HCT116 (cell line): ENCODE data around the gene ARHGAP1. TPM values are rescaled to one million over a fixed set of nuclear protein-coding genes. Genes with fewer than 3 reads are reported as not detected.

Experiments
- ATAC-seq: fragments of 200-7000 bp; cut with Tn5 transposase; 2 replicates; pipeline ENCODE4 v1.9.1; 2020; ENCODE audit warnings: mild to moderate bottlenecking, moderate library complexity
- BruUV-seq: library from RNA; stranded (reverse); fragments of 400-500 nt; replicated peaks from 2 replicates; lab custom pipeline; 2021; lab: Mats Ljungman, UMichigan
- CTCF ChIA-PET: fragments of 300-600 bp; sonication (Branson Sonifier 250); formaldehyde crosslinking; loops from one replicate; lab custom pipeline; 2021; ENCODE audit warnings: antibody characterized with exemption; lab: Charles Lee
- POLR2A ChIA-PET: fragments of 300-600, 350-600 bp; sonication (Branson Sonifier 250); formaldehyde crosslinking; loops from one replicate; lab custom pipeline; 2021; ENCODE audit warnings: antibody characterized with exemption; lab: Charles Lee
- RAD21 ChIA-PET, 2 experiments: fragments of 300-600 bp; sonication (Branson Sonifier 250); formaldehyde crosslinking; loops; one replicate each; lab custom pipeline; 2023; ENCODE audit warnings: low total read pairs in 2 of 2; ENCODE audit not compliant: uncharacterized antibody in 2 of 2, unreplicated experiment in 2 of 2, low non-redundant PET in 1 of 2; lab: Charles Lee
- DNase-seq: peaks from one replicate; pipeline ENCODE4 v3.0.0-alpha.2; 2010; ENCODE audit warnings: low read depth, low spot score
- H2AFZ ChIP-seq: fragments of 200-600 bp; shearing (Covaris generic), sonication (generic); 2 replicates; pipeline ENCODE4 v1.6.1; 2017; ENCODE audit warnings: low read depth, mixed run types, mixed read lengths, antibody characterized with exemption, low read length; ENCODE audit not compliant: poor library complexity, severe bottlenecking
- H3K27ac ChIP-seq: 2 replicates; pipeline ENCODE4 v1.5.1; 2012; ENCODE audit warnings: low read depth, low read length
- H3K27me3 ChIP-seq: fragments of 200-600 bp; sonication (generic); 2 replicates; pipeline ENCODE4 v1.6.1; 2016; ENCODE audit warnings: mixed run types, low read length, mixed read lengths; ENCODE audit not compliant: insufficient read depth
- H3K36me3 ChIP-seq, 2 experiments: fragments of 200-500 bp in 1 of 2; fragments of 200-600 bp in 1 of 2; sonication (Bioruptor generic) in 1 of 2; sonication (generic) in 1 of 2; 2 replicates each; pipeline versions ENCODE4 v1.5.1 to v1.6.1; 2014 to 2016; ENCODE audit warnings: low read length in 2 of 2, inconsistent platforms in 1 of 2, mixed read lengths in 1 of 2, mixed run types in 1 of 2; ENCODE audit not compliant: insufficient read depth in 2 of 2, control insufficient read depth in 1 of 2
- H3K4me1 ChIP-seq, 2 experiments: fragments of 200-600 bp in 1 of 2; sonication (generic) in 1 of 2; 2 replicates each; pipeline versions ENCODE4 v1.5.1 to v1.6.1; 2012 to 2017; ENCODE audit warnings: low read length in 2 of 2, inconsistent platforms in 1 of 2, mild to moderate bottlenecking in 1 of 2, mixed read lengths in 1 of 2, mixed run types in 1 of 2, moderate library complexity in 1 of 2; ENCODE audit not compliant: insufficient read depth in 2 of 2, control insufficient read depth in 1 of 2
- H3K4me2 ChIP-seq: fragments of 200-600 bp; sonication (generic); 2 replicates; pipeline ENCODE4 v1.6.1; 2017; ENCODE audit warnings: mixed run types, low read length, mixed read lengths
- H3K4me3 ChIP-seq, 2 experiments: fragments of 200-600 bp in 1 of 2; sonication (generic) in 1 of 2; replicated peaks in 1 of 2; 2 replicates each; pipeline ENCODE4 v1.5.1; 2011 to 2016; ENCODE audit warnings: low read length in 2 of 2, control low read depth in 1 of 2, low read depth in 1 of 2, mild to moderate bottlenecking in 1 of 2, mixed read lengths in 1 of 2, mixed run types in 1 of 2
- H3K79me2 ChIP-seq: fragments of 200-600 bp; sonication (generic); 2 replicates; pipeline ENCODE4 v1.6.1; 2017; ENCODE audit warnings: mild to moderate bottlenecking, mixed run types, low read length, moderate library complexity, mixed read lengths; ENCODE audit not compliant: insufficient read depth
- H3K9ac ChIP-seq: fragments of 200-600 bp; sonication (generic); 2 replicates; pipeline ENCODE4 v1.6.1; 2016; ENCODE audit warnings: low read length, mixed read lengths
- H3K9me2 ChIP-seq: fragments of 200-600 bp; sonication (generic), shearing (Covaris generic); 2 replicates; pipeline ENCODE4 v1.6.1; 2017; ENCODE audit warnings: mixed run types, mild to moderate bottlenecking, moderate library complexity; ENCODE audit not compliant: insufficient read depth
- H3K9me3 ChIP-seq, 2 experiments: fragments of 200-500 bp in 1 of 2; fragments of 200-600 bp in 1 of 2; sonication (Bioruptor generic) in 1 of 2; sonication (generic) in 1 of 2; 2 replicates each; pipeline ENCODE4 v1.6.1; 2014 to 2017; ENCODE audit warnings: low read length in 2 of 2, mixed read lengths in 2 of 2, inconsistent platforms in 1 of 2, low read depth in 1 of 2, mild to moderate bottlenecking in 1 of 2, mixed run types in 1 of 2, moderate library complexity in 1 of 2; ENCODE audit not compliant: control insufficient read depth in 1 of 2, insufficient read depth in 1 of 2
- H4K20me1 ChIP-seq: fragments of 200-600 bp; sonication (generic), shearing (Covaris generic); 2 replicates; pipeline ENCODE4 v1.6.1; 2017; ENCODE audit warnings: mixed run types, mild to moderate bottlenecking, moderate library complexity; ENCODE audit not compliant: insufficient read depth
- ATF3 ChIP-seq: IDR thresholded peaks from 2 replicates; pipeline ENCODE4 v1.6.1; 2012
- CBX3 ChIP-seq: IDR thresholded peaks from 2 replicates; pipeline ENCODE4 v1.6.1; 2012; ENCODE audit warnings: low read depth
- CEBPB ChIP-seq: IDR thresholded peaks from 2 replicates; pipeline ENCODE4 v1.6.1; 2012; ENCODE audit warnings: low read depth
- CTCF ChIP-seq, 3 experiments: fragments of 200-600 bp in 1 of 3; sonication (generic) in 1 of 3; IDR thresholded peaks in 2 of 3; conservative IDR thresholded peaks in 1 of 3; 2 replicates each; pipeline ENCODE4 v1.5.1; 2012 to 2017; ENCODE audit warnings: low read depth in 2 of 3, low read length in 2 of 3, antibody characterized with exemption in 1 of 3, borderline replicate concordance in 1 of 3, control low read depth in 1 of 3, mild to moderate bottlenecking in 1 of 3, mixed read lengths in 1 of 3, mixed run types in 1 of 3, moderate library complexity in 1 of 3; ENCODE audit not compliant: insufficient read depth in 1 of 3
- ELF1 ChIP-seq: IDR thresholded peaks from 2 replicates; pipeline ENCODE4 v1.6.1; 2012; ENCODE audit warnings: low read depth, borderline replicate concordance
- EZH2 ChIP-seq: fragments of 200-600 bp; sonication (generic); IDR thresholded peaks from 2 replicates; pipeline ENCODE4 v1.6.1; 2017; ENCODE audit warnings: antibody characterized with exemption, mixed run types
- EZH2phosphoT487 ChIP-seq: fragments of 200-600 bp; IDR thresholded peaks from 2 replicates; pipeline ENCODE4 v1.6.1; 2018; ENCODE audit warnings: antibody characterized with exemption, borderline replicate concordance
- FOSL1 ChIP-seq: IDR thresholded peaks from 2 replicates; pipeline ENCODE4 v1.6.1; 2012; ENCODE audit warnings: low read depth
- POLR2A ChIP-seq: IDR thresholded peaks from 2 replicates; pipeline ENCODE4 v1.7.0; 2011; ENCODE audit warnings: borderline replicate concordance; ENCODE audit not compliant: insufficient read depth, insufficient read length; ENCODE audit errors: extremely low read depth
- POLR2AphosphoS5 ChIP-seq: IDR thresholded peaks from 2 replicates; pipeline ENCODE4 v1.6.1; 2011; ENCODE audit warnings: mild to moderate bottlenecking, low read depth, low read length, moderate library complexity
- SIN3A ChIP-seq: IDR thresholded peaks from 2 replicates; pipeline ENCODE4 v1.6.1; 2012; ENCODE audit warnings: low read depth
- SP1 ChIP-seq: IDR thresholded peaks from 2 replicates; pipeline ENCODE4 v1.6.1; 2012; ENCODE audit warnings: low read depth
- SRF ChIP-seq: IDR thresholded peaks from 2 replicates; pipeline ENCODE4 v1.6.1; 2012; ENCODE audit warnings: low read depth
- TCF7L2 ChIP-seq: IDR thresholded peaks from 2 replicates; pipeline ENCODE4 v1.7.0; 2011; ENCODE audit warnings: borderline replicate concordance, inconsistent platforms; ENCODE audit not compliant: insufficient read depth, insufficient read length; ENCODE audit errors: extremely low read depth
- YY1 ChIP-seq: IDR thresholded peaks from 2 replicates; pipeline ENCODE4 v1.6.1; 2011; ENCODE audit warnings: low read length, low read depth, moderate library complexity, mild to moderate bottlenecking; ENCODE audit not compliant: insufficient replicate concordance; ENCODE audit errors: extremely low read depth
- ZFX ChIP-seq: fragments of 450-650 bp; IDR thresholded peaks from 2 replicates; pipeline ENCODE4 v1.6.1; 2017
- ZNF274 ChIP-seq: fragments of 200-500 bp; sonication (Bioruptor generic); IDR thresholded peaks from 2 replicates; pipeline ENCODE4 v1.6.1; 2014; ENCODE audit warnings: mild to moderate bottlenecking, low read depth, low read length, inconsistent platforms
- intact Hi-C: fragments of 100-400 bp; cut with micrococcal nuclease; formaldehyde crosslinking; loops from 2 replicates; pipeline ENCODE4 v1.10.0; 2022
- total RNA-seq: library from RNA; stranded (reverse); gene quantifications from one replicate; pipeline ENCODE4 v1.2.1, GENCODE V29; 2021; ENCODE audit not compliant: unreplicated experiment

Gene ARHGAP1
- total RNA-seq, 1 experiment from 2014 or later, result 36.9 TPM

- BruUV-seq, result no TSS peak
- no peak overlapping the region for H2AFZ ChIP-seq
- ChIA-PET POLR2A (no interaction called here), CTCF (no interaction called here), RAD21 (no interaction called here)
- intact Hi-C loops, result no loop called here
- H3K4me3 ChIP-seq, result no peak overlapping the region
- no peaks in the 10 kb centered on the region for H3K4me1 ChIP-seq
- no peak overlapping the region for H3K27ac ChIP-seq
- H3K9me2 ChIP-seq, result no peaks in the 10 kb centered on the region
- TF ChIP-seq ZFX (no peak), ATF3 (no peak), ZNF274 (no peak), SRF (no peak), EZH2phosphoT487 (no peak), TCF7L2 (no peak), CBX3 (no peak)
- peaks cover 0 to 11% of the 10 kb centered on the region in 2 experiments; a peak in 1 of 4 replicates for H3K36me3 ChIP-seq
- H3K27me3 ChIP-seq, result no peaks in the 10 kb centered on the region
- DNase-seq, result no peak
- no peak for ATAC-seq
- no peaks in the 10 kb centered on the region for H3K79me2 ChIP-seq
- H3K9me3 ChIP-seq, result no peaks in the 10 kb centered on the region
- no peaks in the 10 kb centered on the region for H4K20me1 ChIP-seq
- H3K4me2 ChIP-seq, result no peak overlapping the region
- no peak overlapping the region for H3K9ac ChIP-seq
Measured at GRCh38 chr11:46643531-46643930, 56.9 kb downstream of the ARHGAP1 start.

GRCh38 chr11:46642627-46643335 lies 57.6 kb downstream of the ARHGAP1 start:
- no peaks in the 10 kb centered on the region for H3K9me3 ChIP-seq
- H3K4me1 ChIP-seq, result no peaks in the 10 kb centered on the region
- H3K27me3 ChIP-seq, result no peaks in the 10 kb centered on the region
- BruUV-seq, result no TSS peak
- no peaks in the 10 kb centered on the region for H4K20me1 ChIP-seq
- no peak overlapping the region for H3K27ac ChIP-seq
- peaks cover 0 to 10% of the 10 kb centered on the region in 2 experiments; a peak in 1 of 4 replicates for H3K36me3 ChIP-seq
- no peak for DNase-seq
- H3K4me3 ChIP-seq, result no peak overlapping the region
- ChIA-PET RAD21 (no interaction called here), CTCF (no interaction called here), POLR2A (no interaction called here)
- no peak overlapping the region for H3K4me2 ChIP-seq
- no peak for ATAC-seq
- intact Hi-C loops, result no loop called here
- no peak overlapping the region for H2AFZ ChIP-seq
- no peak overlapping the region for H3K9ac ChIP-seq
- H3K79me2 ChIP-seq, result no peaks in the 10 kb centered on the region
- no peaks in the 10 kb centered on the region for H3K9me2 ChIP-seq
- TF ChIP-seq ATF3 (no peak), EZH2phosphoT487 (no peak), SP1 (no peak), TCF7L2 (no peak), POLR2AphosphoS5 (no peak), EZH2 (no peak), CEBPB (no peak), ZNF274 (no peak), CBX3 (no peak), SIN3A (no peak), SRF (no peak), ELF1 (no peak), YY1 (no peak), POLR2A (no peak), CTCF (IDR thresholded peaks at IDR 0.05 in 2 of 3, conservative IDR thresholded peaks at IDR 0.05 in 1 of 3; ENCODE audit: borderline replicate concordance in 1 of 3, insufficient read depth in 1 of 3, low read depth in 2 of 3, low read length in 2 of 3) (no peak), ZFX (no peak), FOSL1 (no peak)
